HG03196 (cell line): ENCODE data around the gene MB21D2.
"Not testable (repeated sequence)": the region's sequence is repeated elsewhere in the genome, so short reads cannot be mapped to it uniquely, and the experiment has no call there.

Experiments
- ATAC-seq: cut with Tn5 transposase; IDR thresholded peaks from one replicate; pipeline ENCODE4 v1.9.1; 2021; ENCODE audit not compliant: unreplicated experiment

The MB21D2 gene

DNA sequence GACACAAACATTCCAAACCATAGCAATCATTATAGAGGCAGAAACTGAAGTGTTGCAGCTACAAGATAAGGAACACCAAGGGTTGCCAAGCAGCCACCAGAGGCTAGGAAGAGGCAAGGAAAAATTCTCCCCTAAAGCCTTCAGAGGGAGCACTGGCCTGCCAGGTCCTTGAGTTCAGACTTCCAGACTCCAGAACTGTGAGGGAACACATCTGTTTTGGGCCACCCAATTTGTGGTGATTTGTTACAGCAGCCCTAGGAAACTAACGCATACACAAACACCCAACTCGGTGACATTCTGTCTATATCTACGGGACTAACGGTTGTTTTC is 54.6 kb downstream of the MB21D2 start:
- ATAC-seq = no peak

DNA sequence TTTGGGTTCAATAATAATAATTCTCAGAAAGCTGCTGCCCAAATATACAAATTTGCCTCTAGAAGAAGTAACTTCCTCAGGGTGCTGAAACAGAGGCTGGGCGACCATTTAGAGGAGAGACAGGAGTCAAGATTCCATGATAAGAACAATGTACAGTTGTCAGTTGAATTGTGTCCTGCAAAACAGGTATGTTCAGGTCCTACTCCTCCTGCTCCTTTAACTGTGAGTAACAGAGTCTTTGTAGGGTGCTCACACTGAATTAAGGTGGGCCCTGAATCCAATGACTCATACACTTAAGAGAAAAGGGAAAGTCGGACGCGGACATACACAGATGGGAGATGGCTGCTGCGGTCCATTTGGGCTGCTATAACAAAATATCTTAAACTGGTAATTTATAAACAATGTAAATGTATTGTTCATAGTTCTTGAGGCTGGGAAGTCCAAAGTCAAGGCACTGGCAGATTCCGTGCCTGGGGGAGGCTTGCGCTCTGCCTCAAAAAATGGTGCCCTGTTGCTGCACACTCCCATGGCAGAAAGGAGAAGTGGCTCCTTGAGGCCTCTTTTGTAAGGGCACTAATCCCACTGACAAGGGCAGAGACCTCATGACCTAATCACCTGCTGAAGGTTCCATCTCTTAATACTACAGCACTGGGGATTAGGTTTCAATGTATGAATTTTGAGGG is 55.1 kb downstream of the MB21D2 start:
- ATAC-seq = no peak

DNA sequence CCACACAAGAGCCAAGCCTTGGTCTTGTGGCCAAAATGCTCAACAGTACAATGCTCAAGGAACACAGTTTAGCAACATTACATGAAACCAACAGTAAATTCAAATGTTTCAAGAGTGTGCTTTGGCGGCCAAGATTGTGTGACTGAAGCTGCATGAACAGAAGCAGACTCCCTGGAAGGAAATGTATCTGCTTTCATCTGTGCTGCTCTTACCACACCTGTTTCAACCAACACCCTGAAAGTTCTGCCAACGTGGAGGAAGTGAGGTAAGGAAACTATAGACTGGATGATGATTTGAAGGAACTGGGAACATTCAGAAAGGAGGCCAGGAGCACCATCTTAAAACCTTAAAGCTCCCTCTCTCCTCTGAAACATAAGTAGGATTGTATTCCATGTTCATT is 55.7 kb downstream of the MB21D2 start:
- no peak for ATAC-seq

DNA sequence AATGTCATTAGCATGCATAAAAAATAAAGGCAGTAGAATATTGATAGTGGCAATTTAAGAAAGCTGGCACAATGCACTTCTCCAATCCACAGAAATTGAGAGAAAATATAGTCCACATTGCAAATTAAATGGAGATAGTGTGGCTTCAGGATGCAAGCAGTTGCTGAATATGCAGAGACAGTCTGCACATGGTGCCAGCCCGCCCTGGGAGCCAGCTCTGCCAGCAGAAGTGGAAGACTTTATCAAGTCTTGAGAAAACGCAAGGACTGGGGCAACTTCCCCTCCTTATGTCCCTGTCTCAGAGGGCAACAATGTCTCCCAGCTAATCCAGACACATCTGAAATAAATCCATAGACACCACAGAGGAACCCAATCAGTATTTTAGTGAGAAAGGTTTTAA is 57.2 kb downstream of the MB21D2 start:
- ATAC-seq = no peak

DNA sequence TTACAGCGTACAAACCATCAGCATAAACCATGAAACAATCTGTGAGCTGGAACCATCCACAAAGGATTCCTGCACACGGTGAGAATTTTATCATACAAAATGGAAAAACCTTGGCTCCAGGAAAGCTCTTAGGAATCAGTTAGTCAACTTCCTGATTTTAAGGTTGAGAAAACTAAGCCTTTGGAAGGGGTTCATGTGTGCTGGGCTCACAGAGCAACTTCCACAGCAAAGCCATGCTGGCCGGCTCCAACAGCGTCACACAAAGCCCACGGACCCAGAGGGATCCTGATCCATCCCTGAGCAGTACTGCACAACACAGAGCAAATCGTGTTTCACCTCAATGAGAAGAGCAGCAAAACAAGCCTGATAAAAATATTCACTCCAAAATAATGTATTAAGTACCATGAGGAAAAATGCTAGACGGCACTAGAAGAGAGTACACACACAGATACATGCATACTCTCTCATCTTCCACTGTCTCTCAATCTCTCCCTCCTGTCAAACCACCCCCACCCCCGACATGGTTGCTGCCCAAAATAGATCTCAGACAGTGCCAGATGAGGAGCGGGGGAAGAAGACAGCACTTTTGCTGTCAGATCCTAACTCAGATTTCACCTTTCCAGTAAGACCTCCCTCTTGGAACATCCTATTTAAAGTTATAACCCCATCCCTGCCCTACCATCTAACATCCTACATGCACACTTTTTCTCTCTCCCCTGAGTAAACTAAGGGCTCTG is 58.6 kb downstream of the MB21D2 start:
- ATAC-seq = no peak

DNA sequence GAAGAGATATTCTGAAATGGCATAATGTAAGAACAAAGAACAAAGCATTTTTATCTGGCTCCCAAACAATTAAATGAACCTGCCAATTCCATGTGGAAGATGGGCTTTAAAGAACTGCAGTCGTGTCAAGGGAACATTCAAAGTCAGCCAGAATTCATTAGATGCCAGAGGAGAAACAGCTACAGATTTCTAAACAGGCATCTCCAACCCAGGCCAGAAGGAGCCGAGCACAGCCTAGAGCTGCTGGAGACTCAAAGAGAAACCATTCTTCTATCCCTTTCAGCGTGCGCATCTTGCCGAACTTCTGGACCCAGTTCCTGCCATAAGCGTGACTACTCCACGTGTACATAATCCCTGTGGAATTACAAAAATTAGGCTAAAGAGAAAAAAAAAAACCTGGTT is 60.4 kb downstream of the MB21D2 start:
- ATAC-seq = no peak

DNA sequence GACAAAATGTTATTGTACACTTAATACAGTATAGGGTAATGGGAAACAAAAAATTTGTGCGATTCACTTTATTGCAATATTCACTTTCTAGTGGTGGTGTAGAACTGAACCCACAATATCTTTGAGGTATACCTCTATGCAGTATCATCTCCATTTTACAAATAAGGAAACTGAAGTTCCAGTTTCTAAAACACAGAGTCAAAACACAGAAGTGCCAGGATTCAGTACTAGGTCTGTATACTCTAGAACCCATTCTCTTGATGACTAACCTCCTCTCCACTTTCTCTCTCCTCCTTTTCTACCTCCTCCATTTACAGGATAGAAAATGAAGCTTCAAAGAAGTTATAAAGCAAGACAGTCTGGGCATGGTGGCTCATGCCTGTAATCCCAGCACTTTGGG is 62.2 kb downstream of the MB21D2 start:
- ATAC-seq = no peak

DNA sequence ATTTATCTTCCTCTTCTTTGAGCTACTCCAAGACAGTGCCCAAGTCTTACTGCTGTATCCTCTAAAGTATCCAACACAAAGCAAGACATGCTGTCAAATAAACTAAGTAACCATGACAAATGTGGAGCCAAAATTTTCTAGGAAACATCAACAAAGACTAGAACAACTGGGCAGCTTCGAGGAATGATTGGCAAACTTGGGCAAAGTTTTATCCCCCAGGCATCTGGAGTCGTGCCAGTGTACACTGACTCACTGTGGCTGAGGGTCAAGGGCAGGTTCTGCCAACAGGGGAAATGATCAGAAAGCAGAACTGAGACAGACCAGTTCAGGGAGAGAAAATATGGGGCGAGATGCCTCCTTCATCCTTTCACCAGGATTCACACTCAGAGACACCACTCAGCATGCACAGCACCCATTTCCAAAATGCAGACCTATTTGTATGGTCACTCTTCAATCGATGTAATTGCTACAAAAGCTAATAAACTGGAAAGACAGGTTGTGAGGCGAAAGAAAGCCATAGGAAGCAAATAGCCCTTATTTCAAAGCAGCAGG is 65.8 kb downstream of the MB21D2 start:
- peak; percentile 69 for ATAC-seq

DNA sequence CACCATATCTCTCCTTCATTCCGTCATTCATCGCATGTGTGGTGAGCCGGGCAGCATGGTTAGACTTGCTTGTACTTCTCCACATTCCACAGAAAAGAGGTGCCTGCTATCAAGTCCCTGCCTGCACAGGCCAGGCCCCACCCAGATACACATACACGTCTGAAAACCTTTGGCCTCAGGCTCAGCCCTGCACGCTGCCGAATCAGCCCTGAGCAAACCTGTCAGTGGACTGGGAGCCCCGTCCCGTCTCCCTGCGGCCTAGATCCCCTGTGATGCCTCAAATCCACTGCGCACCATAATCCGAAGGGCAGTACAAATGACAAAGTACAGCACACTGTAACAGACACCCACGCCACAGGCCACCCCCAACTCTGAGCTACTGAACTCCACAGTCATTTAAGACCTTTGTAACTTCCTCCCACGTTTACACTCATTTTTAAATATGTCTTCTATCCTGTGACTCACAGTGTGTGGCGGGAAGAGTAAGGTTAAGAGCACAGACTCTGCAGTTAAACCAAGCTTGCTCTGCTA is 67.1 kb downstream of the MB21D2 start:
- ATAC-seq = peak; percentile 59

DNA sequence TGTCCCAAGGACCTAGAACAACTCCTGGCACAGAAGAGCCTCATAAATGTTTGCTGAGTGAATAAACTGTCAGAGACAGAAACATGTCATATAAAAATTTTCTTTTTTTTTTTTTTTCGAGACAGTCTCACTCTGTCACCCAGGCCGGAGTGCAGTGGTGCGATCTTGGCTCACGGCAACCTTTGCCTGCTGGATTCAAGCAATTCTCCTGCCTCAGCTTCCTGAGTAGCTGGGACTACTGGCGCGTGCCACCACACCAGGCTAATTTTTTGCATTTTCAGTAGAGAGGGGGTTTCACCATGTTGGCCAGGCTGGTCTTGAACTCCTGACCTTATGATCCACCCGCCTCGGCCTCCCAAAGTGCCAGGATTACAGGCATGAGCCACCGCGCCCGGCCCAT is 67.8 kb downstream of the MB21D2 start:
- not testable (repeated sequence) for ATAC-seq

DNA sequence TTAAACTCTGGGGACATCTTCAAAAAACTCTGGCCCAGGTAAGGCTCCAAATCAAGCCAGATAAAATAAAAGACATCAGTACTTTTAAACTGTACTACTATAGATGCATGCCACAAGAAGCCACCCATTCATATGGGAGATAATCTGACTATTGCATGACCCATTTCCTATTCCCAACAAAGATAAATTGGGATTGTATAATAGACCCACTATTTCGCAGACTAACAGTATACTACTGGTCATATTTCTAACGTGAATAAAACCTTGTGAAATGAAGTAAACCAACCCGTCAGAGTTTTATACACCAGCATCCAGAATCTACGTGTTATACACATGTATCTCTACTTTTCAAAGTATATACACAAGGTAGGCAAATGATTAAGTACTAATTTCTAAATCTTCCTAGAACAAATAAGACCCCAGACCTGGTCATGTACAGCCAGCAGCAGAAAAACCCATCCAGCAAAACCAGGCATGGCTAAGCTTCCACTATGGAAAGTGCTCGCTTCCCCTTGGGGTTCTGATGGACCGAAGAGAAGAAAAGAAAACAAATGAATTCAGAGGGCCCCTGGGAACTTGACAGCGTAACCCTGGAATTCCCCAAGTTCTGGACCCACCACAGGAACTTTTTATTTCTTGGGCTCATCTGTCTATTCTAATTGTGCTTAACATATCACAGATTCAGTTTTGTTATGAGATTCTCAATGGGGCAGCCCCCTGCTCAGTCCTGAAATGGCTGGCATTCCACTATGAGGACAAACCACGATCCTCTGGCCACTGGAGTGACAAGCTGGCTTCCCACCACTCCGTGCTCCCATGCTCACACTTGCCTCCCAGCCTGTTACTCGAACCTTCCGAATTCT is 69.1 kb downstream of the MB21D2 start:
- no peak for ATAC-seq

DNA sequence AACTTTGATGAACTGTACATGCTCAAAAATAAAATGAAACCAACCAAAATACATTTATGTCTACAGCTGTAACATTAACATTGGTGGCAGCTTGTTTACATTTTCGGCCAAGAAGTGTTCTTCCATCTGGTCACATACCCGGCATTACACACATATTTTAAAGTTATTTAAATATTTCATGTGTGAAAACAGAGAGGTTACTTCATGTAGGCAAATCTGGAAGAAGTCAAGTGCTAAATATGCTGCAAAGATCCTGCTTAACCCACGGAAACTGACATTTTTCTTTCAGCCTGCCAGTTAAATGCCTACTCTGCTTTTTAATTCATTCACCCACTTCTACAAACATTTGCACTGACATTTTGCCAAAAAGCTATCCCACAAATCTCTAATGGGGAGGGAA is 69.7 kb downstream of the MB21D2 start:
- no peak for ATAC-seq

DNA sequence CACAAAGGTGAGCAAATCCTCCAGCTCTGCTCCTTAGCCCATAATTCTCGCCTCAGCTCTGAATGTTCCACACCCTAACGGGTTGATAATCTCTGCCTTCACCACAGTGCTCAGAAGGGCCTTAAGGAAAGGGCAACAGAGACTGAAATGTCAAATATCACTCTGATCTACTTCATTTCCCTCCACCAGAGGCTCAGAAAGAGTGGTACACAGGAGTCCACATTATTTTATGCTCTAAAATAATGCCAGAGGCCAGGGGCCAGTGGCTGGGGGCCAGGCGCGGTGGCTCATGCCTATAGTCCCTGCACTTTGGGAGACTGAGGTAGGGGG is 72.2 kb downstream of the MB21D2 start:
- no peak for ATAC-seq

DNA sequence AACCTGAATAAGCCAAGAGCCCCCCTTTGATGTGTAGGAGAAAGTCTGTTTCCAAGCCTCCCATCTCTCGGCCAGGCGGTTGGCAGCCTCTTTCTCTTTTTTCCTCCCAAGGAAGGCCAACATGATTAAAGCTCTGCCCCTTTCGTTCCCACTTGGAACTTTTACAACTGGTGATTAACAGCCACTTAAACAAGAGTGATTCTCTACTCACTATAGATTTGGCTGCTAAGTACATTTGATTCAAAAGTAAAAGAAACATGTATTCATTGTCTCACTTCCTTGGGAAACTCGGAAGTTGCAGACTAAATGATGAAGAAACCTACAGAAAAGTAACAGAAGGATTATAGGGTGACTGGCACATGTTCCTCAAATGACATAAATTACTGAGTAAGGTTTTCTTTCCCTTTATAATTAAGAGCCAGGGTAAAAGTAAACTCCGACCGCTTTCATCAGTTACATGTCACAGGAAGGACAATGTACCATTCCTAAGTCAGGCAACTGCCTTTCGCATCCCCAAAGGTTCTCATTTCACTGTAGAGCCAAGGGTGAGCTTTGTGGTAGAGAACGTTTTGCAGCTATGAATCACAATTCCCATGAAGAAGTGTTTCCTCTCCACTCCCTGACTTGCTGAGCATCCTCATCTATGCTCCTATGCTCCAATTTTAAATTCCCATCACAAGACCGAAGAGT is 72.7 kb downstream of the MB21D2 start:
- ATAC-seq = no peak

DNA sequence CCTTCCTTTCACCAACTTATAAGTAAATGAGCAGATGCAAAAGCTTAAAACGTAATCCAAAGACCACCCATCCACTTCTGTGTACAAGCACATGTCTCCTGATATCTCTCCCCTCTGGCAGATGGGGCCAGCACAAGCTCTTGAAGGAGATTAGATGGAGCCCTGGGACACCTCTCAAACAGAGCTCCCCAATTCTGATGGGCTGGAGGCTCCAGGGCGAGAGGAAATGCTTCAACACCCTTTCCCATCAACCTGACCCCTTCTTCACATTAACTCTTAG is 73.2 kb downstream of the MB21D2 start:
- ATAC-seq = no peak

DNA sequence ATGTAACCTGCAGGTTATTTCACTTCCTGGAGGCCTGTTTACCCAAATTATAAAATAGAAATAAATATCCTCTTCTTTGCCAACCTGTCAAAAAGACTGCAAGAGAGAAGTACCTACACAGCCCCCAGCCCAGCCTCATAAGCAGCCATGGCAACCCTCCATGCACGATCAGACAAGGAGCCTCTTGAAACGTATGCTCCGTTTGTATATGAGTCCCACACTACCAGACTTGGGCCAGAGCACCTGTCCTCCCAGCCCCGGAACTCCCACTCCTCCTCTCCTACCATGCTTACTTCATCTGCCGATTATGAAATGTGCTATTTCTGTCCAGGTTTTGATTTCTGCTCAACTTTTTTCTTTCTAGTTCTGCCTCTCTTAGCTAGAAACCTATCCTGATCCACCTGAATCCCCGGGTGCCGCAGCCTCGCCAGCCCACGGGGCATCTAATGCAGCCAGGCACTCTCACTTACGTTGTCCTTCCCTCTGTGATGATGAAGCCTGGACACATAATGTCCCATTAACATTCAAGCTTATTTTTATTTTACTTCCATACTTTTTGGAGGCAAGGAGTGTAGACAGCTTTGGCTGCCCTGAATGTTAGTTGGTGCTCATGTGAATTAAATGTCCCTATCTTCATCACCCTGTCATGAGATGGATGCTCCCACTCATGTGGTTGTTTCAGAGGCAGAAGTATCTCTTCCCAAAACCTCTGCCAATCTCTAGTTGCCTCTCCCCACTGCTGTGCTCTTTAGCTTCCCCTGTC is 73.8 kb downstream of the MB21D2 start:
- no peak for ATAC-seq

DNA sequence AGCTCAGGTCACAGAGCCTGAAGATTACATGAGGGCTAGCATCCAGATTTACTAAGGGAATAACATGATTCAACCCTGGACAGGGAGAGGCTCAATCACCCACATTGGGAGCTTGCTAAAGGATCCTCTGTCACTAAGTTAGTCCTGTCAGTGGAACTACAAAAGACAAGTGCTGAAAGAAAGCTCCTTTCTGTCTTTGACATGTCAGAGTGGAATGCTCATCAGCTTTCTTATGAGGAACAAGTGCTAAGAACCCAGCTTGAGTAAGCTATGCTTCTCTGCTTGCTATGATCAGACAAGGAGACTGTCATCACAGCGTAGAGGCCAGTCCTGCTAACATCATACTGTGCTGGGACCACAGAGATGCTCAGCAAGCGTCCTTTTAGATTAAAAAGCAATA is 74.5 kb downstream of the MB21D2 start:
- no peak for ATAC-seq

DNA sequence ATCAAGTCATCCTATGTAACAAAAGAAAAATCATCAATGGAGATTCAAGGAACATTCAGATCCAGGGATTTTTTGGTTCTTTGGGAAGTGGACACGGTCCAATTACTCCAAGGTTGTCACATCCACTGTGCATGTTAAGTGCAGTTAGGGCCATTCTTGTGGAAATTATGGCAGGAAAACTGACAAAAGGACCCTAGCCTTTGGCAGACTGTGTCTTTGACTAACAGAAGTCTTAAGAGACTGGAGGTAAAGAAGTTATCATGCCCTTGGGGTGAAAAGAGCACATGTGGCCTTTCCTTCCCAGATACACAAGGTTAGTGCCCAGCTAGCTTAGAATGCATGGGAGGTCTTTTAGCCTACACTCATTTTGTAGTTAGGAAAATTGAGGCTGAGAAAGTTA is 74.9 kb downstream of the MB21D2 start:
- ATAC-seq = no peak

DNA sequence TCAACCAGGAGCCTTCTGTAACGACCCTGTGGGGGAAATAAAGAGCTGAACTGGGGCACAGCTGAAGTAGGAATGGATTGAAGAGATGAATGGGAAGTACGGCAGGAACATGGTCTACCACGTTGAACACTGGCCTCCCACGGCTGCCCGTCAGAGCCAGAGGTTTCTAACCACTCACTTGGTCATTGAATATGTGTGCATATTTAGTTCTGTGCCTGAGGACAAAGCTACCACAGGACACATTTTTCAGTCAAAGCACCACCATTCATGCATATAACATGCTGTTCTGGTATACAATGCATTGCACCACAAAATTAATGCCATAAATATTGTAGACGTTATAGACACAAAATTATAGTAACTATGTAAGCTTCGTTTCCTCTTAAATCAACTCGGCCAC is 75.5 kb downstream of the MB21D2 start:
- no peak for ATAC-seq

DNA sequence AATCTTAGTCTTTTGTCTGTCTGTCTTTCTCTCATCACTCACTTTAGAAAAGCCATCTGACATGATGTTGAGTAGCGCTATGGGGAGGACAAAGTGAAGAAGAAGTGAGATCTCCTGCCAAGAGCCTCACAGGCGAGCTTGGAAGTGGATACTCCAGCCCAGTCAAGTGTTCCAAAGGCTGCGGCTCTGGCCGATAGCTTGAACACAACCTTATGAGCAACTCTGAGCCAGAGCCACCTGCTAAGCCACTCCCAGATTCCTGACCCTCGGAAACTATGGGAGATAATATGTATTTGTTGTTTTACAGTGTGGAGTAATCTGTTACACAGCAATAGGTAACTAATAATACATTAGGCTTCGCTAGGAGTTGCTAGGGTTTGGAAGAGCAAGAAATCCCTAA is 76.2 kb downstream of the MB21D2 start:
- no peak for ATAC-seq
